ENCODE measurements around the gene DBP. TPM values are rescaled to one million over a fixed set of nuclear protein-coding genes. Genes with fewer than 3 reads are reported as not detected.

The DBP gene
- polyA plus RNA-seq, 2 of the 4 experiments (the other 2 are of a cell fraction): 2.5 to 3.8 TPM

DNA sequence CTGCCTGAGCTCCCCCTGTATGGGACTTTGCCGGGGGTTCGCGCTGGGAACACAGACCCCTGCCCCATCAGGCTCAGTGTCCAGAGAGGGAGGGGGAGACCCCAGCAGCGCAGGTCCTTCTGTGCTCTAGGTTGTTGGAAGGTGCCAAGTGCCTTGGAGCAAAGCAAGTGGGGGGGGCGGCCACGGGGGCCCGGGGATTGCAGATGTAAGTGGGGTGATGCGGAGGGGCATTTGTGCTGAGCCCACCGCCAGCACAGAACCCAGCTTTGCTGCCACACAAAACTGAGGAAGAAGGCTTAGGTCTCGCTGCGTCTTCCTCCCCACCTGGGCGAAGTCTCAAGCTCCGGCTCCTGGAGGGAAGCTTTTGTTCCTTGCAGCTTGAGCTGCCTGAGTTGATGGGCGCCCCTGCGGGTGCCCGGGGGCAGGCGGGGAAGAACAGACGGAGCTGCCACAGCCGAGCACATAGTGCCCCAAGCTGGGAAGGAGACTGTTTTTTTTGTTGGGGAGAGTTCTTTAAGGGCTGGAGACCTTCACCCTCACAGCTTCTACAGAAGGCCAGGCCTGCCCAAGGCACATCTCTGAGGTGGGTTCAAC, 37.1 kb upstream of the DBP start (continued):
- TF ChIP-seq EHF (CRISPR knock-in tag; IDR thresholded peaks at IDR 0.05) (no peak), SMC3 (IDR thresholded peaks at IDR 0.05) (no peak), FOSB (CRISPR knock-in tag; IDR thresholded peaks at IDR 0.05) (no peak)

DNA sequence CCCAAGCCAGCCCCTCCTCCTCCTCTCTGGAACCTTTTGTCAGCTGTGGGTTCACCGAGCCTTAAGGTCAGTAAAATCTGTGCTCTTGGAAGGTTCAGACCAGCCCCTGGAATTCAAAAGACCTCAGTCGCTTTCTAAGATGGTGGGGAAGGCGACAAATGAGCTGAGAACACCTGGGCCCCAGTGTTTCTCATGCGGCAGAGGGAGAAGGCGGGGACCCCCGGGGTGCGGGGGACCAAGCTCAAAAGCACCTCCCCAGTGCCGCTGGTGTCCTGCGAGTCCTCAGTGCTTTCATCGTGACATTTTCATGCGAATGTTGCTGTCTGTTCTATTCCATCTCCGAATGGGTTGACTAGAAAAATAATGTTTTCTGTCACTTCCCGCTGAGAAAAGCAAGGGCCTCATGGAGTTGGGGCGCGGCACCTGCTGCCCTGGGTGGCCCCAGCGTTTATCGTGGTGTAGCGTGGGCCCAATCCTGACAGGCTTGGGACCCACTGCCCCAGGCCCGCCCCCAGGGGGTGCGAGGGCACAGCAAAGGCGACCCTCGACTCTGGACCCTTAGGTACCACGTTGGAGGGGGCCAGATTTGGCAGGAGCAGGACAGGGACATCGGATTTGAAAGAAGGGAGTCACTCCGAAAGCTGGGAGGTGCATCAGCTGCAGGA, 36.4 kb upstream of the DBP start:
- CTCF ChIA-PET: interaction anchor here (0.6 to 6.1 kb wide), 17 partner anchors 9 to 710 kb away, joined by 3 to 151 read pairs (median 21); partner anchors contain the start of genes CA11 and FUT2
- Histone ChIP-seq H3K4me1 (peaks cover 5% of the 10 kb centered on the region; the same call in 1 of the 3 replicates), H3K4me3 (no peak overlapping the region), H3K27ac (no peak overlapping the region), H3K9me3 (no peaks in the 10 kb centered on the region), H3K4me2 (no peak overlapping the region)
- no peak for ATAC-seq
- no peak for DNase-seq (ENCODE audit: low read depth in 1 of 2, low spot score in 1 of 2)
- FAIRE-seq: no peak
- POLR2A ChIA-PET: no interaction called here
- TF ChIP-seq HOXB5 (CRISPR knock-in tag; IDR thresholded peaks at IDR 0.05) (no peak), RCOR1 (IDR thresholded peaks at IDR 0.05; ENCODE audit: low read depth, low read length) (no peak), TP53 (CRISPR knock-in tag; IDR thresholded peaks at IDR 0.05) (no peak), MAZ (IDR thresholded peaks at IDR 0.05; ENCODE audit: borderline replicate concordance, low read depth, low read length) (no peak), BHLHE40 (IDR thresholded peaks at IDR 0.05; ENCODE audit: low read depth, low read length) (no peak), FOSL2 (IDR thresholded peaks at IDR 0.05) (no peak), FOSL2 (CRISPR knock-in tag; IDR thresholded peaks at IDR 0.05) (no peak), TFCP2L1 (CRISPR knock-in tag; IDR thresholded peaks at IDR 0.05) (no peak), CHD2 (IDR thresholded peaks at IDR 0.05; ENCODE audit: low read length, partially characterized antibody) (no peak), SREBF2 (IDR thresholded peaks at IDR 0.05) (no peak), HOXB13 (CRISPR knock-in tag; IDR thresholded peaks at IDR 0.05; ENCODE audit: low read depth) (no peak), HDAC2 (IDR thresholded peaks at IDR 0.05) (no peak), CBX2 (IDR thresholded peaks at IDR 0.05; ENCODE audit: borderline replicate concordance, low read depth) (no peak)
- TF ChIP-seq, protein P1, sequence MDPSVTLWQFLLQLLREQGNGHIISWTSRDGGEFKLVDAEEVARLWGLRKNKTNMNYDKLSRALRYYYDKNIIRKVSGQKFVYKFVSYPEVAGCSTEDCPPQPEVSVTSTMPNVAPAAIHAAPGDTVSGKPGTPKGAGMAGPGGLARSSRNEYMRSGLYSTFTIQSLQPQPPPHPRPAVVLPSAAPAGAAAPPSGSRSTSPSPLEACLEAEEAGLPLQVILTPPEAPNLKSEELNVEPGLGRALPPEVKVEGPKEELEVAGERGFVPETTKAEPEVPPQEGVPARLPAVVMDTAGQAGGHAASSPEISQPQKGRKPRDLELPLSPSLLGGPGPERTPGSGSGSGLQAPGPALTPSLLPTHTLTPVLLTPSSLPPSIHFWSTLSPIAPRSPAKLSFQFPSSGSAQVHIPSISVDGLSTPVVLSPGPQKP (IDR thresholded peaks at IDR 0.05; ENCODE audit: low read depth, low read length): no peak
- TF ChIP-seq, protein P2, sequence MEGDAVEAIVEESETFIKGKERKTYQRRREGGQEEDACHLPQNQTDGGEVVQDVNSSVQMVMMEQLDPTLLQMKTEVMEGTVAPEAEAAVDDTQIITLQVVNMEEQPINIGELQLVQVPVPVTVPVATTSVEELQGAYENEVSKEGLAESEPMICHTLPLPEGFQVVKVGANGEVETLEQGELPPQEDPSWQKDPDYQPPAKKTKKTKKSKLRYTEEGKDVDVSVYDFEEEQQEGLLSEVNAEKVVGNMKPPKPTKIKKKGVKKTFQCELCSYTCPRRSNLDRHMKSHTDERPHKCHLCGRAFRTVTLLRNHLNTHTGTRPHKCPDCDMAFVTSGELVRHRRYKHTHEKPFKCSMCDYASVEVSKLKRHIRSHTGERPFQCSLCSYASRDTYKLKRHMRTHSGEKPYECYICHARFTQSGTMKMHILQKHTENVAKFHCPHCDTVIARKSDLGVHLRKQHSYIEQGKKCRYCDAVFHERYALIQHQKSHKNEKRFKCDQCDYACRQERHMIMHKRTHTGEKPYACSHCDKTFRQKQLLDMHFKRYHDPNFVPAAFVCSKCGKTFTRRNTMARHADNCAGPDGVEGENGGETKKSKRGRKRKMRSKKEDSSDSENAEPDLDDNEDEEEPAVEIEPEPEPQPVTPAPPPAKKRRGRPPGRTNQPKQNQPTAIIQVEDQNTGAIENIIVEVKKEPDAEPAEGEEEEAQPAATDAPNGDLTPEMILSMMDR (IDR thresholded peaks at IDR 0.05): no peak
- TF ChIP-seq, protein P3, sequence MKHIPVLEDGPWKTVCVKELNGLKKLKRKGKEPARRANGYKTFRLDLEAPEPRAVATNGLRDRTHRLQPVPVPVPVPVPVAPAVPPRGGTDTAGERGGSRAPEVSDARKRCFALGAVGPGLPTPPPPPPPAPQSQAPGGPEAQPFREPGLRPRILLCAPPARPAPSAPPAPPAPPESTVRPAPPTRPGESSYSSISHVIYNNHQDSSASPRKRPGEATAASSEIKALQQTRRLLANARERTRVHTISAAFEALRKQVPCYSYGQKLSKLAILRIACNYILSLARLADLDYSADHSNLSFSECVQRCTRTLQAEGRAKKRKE (CRISPR knock-in tag; IDR thresholded peaks at IDR 0.05; ENCODE audit: low read depth): no peak
- TF ChIP-seq, protein P4, sequence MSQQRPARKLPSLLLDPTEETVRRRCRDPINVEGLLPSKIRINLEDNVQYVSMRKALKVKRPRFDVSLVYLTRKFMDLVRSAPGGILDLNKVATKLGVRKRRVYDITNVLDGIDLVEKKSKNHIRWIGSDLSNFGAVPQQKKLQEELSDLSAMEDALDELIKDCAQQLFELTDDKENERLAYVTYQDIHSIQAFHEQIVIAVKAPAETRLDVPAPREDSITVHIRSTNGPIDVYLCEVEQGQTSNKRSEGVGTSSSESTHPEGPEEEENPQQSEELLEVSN (IDR thresholded peaks at IDR 0.05; ENCODE audit: borderline replicate concordance, low read depth): no peak
- TF ChIP-seq, protein P5, sequence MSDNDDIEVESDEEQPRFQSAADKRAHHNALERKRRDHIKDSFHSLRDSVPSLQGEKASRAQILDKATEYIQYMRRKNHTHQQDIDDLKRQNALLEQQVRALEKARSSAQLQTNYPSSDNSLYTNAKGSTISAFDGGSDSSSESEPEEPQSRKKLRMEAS (IDR thresholded peaks at IDR 0.05): no peak
- WGBS (ENCODE audit: missing lambda C conversion rate): 83% methylated on average over 24 of the region's 25 CpGs

All from A549 (cell line).